HG03439 (cell line): ENCODE results near the gene SRPX2.
"Not testable (repeated sequence)": the region's sequence is repeated elsewhere in the genome, so short reads cannot be mapped to it uniquely, and the experiment has no call there.

ENCODE experiments used
- ATAC-seq: cut with Tn5 transposase; IDR thresholded peaks from one replicate; pipeline ENCODE4 v1.9.1; 2021; ENCODE audit warnings: mild to moderate bottlenecking, moderate library complexity; ENCODE audit not compliant: unreplicated experiment

SRPX2 gene

GRCh38 chrX:100695991-100696390 lies 52.0 kb downstream of the SRPX2 start:
- ATAC-seq: no peak

- ATAC-seq: no peak
Observed at GRCh38 chrX:100696699-100697351, 52.8 kb downstream of the SRPX2 start.

DNA sequence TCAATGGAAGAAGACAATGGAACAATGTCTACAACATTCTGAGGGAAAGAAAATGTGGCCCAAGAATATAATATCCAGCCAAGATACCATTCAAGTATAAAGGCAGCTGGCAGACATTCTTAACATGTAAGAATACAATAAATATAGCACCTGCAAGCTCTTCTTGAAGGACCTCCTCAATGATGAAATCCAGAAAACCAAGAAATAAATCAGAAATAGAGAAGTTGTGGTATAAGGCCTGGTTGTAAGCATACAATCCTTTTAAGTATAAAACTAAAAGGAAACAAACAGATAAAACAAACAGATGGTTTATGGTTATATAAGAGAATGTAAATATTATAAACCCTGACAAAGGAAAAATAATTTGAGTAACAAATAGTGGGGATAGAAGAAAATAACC lies 54.6 kb downstream of the SRPX2 start:
- no peak for ATAC-seq

- no peak for ATAC-seq
Observed at GRCh38 chrX:100700809-100701208, 56.8 kb downstream of the SRPX2 start.

GRCh38 chrX:100704581-100705203 lies 60.7 kb downstream of the SRPX2 start:
- no peak for ATAC-seq

DNA sequence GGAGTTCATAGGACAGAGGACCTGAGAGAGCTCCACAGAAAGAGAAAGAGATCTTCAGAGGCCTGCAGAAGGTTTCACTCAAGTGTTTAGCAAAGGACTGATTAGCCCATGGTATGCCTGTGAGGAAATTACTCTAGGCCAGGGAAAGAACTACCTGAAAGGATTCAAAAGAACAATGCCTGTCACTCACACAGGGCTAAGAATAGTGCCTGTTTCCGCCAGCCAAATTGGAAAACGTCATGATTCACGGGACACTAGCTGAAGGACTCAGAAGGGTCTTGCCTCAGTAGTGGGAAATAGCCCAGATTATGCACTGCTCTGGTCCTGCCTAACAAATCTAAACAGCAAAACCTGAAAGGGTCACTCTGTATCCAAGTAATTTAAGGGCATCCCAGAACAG lies 66.8 kb downstream of the SRPX2 start:
- ATAC-seq: no peak

DNA sequence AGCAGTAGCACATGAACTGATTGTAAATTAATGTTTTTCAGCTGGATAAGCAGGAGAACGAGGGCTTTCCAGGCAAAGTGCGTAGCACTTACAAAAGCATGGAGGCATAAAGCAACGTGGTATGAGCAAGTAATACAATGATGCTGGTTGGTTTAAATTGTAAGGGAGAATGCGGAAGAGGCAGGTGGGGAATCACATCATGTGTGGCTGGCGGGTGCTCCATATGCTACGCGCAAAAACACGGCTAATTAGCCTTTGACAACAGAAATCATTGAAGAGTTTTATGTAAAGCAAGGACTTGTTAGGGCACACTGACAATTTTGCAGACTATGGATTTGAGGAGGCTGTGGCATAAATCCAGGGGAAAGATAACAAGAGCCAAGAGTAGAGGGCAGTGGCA lies 73.4 kb downstream of the SRPX2 start:
- no peak for ATAC-seq

DNA sequence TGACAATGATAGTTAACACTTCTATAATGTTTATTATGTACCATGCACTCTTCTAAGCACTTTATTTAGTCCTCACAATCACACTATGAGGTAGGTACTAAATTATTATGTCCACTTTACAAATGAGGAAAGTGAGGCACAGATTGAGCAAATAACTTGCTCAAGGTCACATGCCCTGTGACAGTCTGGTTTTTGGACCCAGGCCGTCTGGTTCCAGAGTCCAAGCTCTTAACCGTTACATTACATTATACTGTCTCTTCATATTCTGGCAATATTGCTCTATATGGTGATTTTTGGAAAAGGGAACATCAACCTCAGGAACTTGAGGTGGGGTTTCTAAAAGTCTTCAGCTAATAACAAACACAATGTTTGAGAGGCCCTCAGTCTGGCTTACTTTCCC lies 75.1 kb downstream of the SRPX2 start:
- no peak for ATAC-seq

- no peak for ATAC-seq
Observed at GRCh38 chrX:100720301-100720700, 76.3 kb downstream of the SRPX2 start.

GRCh38 chrX:100721328-100721727 lies 77.3 kb downstream of the SRPX2 start:
- ATAC-seq: no peak

GRCh38 chrX:100724006-100724405 lies 80.0 kb downstream of the SRPX2 start:
- ATAC-seq: not testable (repeated sequence)
